HEK293 (cell line): Measurements from ENCODE around the gene CEP295NL.

Experiments used
- GFI1B ChIP-seq: fragments of 450-650 bp; formaldehyde crosslinking; IDR thresholded peaks from 2 replicates; pipeline ENCODE4 v1.5.1; 2016; ENCODE audit warnings: missing biosample characterization, missing genetic modification characterization
- HOXA7 ChIP-seq: sonication (generic); formaldehyde crosslinking; IDR thresholded peaks from 2 replicates; pipeline ENCODE4 v1.8.1; 2022; ENCODE audit warnings: missing genetic modification reagents, borderline replicate concordance
- PRDM10 ChIP-seq: fragments of 450-650 bp; formaldehyde crosslinking; IDR thresholded peaks from 2 replicates; pipeline ENCODE4 v1.5.1; 2016; ENCODE audit warnings: missing biosample characterization, missing genetic modification characterization
- RBAK ChIP-seq: fragments of 450-650 bp; formaldehyde crosslinking; IDR thresholded peaks from 2 replicates; pipeline ENCODE4 v1.5.1; 2016; ENCODE audit warnings: missing biosample characterization, missing genetic modification characterization
- REST ChIP-seq: fragments of 450-650 bp; formaldehyde crosslinking; IDR thresholded peaks from 2 replicates; pipeline ENCODE4 v1.5.1; 2016; ENCODE audit warnings: missing biosample characterization, missing genetic modification characterization
- SP2 ChIP-seq: fragments of 450-650 bp; formaldehyde crosslinking; IDR thresholded peaks from 2 replicates; pipeline ENCODE4 v1.5.1; 2016; ENCODE audit warnings: missing biosample characterization, missing genetic modification characterization
- TSHZ1 ChIP-seq: fragments of 450-650 bp; formaldehyde crosslinking; IDR thresholded peaks from 2 replicates; pipeline ENCODE4 v1.5.1; 2016; ENCODE audit warnings: missing biosample characterization, missing genetic modification characterization, borderline replicate concordance
- ZBTB21 ChIP-seq: fragments of 450-650 bp; formaldehyde crosslinking; IDR thresholded peaks from 2 replicates; pipeline ENCODE4 v1.5.1; 2017; ENCODE audit warnings: missing biosample characterization, missing genetic modification characterization
- ZFHX2 ChIP-seq: fragments of 450-650 bp; formaldehyde crosslinking; conservative IDR thresholded peaks from 2 replicates; pipeline ENCODE4 v1.5.1; 2016; ENCODE audit warnings: missing biosample characterization, missing genetic modification characterization
- ZFP41 ChIP-seq: fragments of 450-650 bp; formaldehyde crosslinking; IDR thresholded peaks from 2 replicates; pipeline ENCODE4 v1.5.1; 2016; ENCODE audit warnings: missing biosample characterization, missing genetic modification characterization, borderline replicate concordance
- ZNF133 ChIP-seq: fragments of 450-650 bp; formaldehyde crosslinking; IDR thresholded peaks from 2 replicates; pipeline ENCODE4 v1.5.1; 2016; ENCODE audit warnings: missing biosample characterization, missing genetic modification characterization
- ZNF214 ChIP-seq: fragments of 450-650 bp; formaldehyde crosslinking; IDR thresholded peaks from 2 replicates; pipeline ENCODE4 v1.5.1; 2017; ENCODE audit warnings: missing biosample characterization, mild to moderate bottlenecking, missing genetic modification characterization, borderline replicate concordance
- ZNF23 ChIP-seq: fragments of 450-650 bp; formaldehyde crosslinking; IDR thresholded peaks from 2 replicates; pipeline ENCODE4 v1.5.1; 2016; ENCODE audit warnings: missing biosample characterization, missing genetic modification characterization, borderline replicate concordance
- ZNF335 ChIP-seq: fragments of 450-650 bp; formaldehyde crosslinking; conservative IDR thresholded peaks from 2 replicates; pipeline ENCODE4 v1.5.1; 2016; ENCODE audit warnings: missing biosample characterization, missing genetic modification characterization
- ZNF37A ChIP-seq: fragments of 450-650 bp; IDR thresholded peaks from 2 replicates; pipeline ENCODE4 v1.5.1; 2018; ENCODE audit warnings: missing biosample characterization, missing genetic modification characterization
- ZNF391 ChIP-seq: fragments of 450-650 bp; formaldehyde crosslinking; IDR thresholded peaks from 2 replicates; pipeline ENCODE4 v1.5.1; 2016; ENCODE audit warnings: low read depth, missing biosample characterization, missing genetic modification characterization, borderline replicate concordance
- ZNF416 ChIP-seq: fragments of 450-650 bp; formaldehyde crosslinking; IDR thresholded peaks from 2 replicates; pipeline ENCODE4 v1.5.1; 2016; ENCODE audit warnings: missing biosample characterization, missing genetic modification characterization
- ZNF423 ChIP-seq: fragments of 450-650 bp; formaldehyde crosslinking; IDR thresholded peaks from 2 replicates; pipeline ENCODE4 v1.5.1; 2016; ENCODE audit warnings: missing biosample characterization, missing genetic modification characterization
- ZNF473 ChIP-seq: fragments of 450-650 bp; formaldehyde crosslinking; IDR thresholded peaks from 2 replicates; pipeline ENCODE4 v1.5.1; 2017; ENCODE audit warnings: missing biosample characterization, missing genetic modification characterization
- ZNF501 ChIP-seq: fragments of 450-650 bp; formaldehyde crosslinking; IDR thresholded peaks from 2 replicates; pipeline ENCODE4 v1.5.1; 2016; ENCODE audit warnings: missing biosample characterization, missing genetic modification characterization
- ZNF521 ChIP-seq: fragments of 450-650 bp; formaldehyde crosslinking; IDR thresholded peaks from 2 replicates; pipeline ENCODE4 v1.5.1; 2017; ENCODE audit warnings: missing biosample characterization, mild to moderate bottlenecking, missing genetic modification characterization
- ZNF555 ChIP-seq: fragments of 450-650 bp; formaldehyde crosslinking; conservative IDR thresholded peaks from 2 replicates; pipeline ENCODE4 v1.5.1; 2017; ENCODE audit warnings: missing biosample characterization, mild to moderate bottlenecking, missing genetic modification characterization, inconsistent platforms
- ZNF558 ChIP-seq: fragments of 450-650 bp; formaldehyde crosslinking; IDR thresholded peaks from 2 replicates; pipeline ENCODE4 v1.5.1; 2016; ENCODE audit warnings: missing biosample characterization, missing genetic modification characterization
- ZNF596 ChIP-seq: fragments of 450-650 bp; IDR thresholded peaks from 2 replicates; pipeline ENCODE4 v1.5.0; 2018; ENCODE audit warnings: missing biosample characterization, mild to moderate bottlenecking, missing genetic modification characterization, moderate library complexity
- ZNF629 ChIP-seq: fragments of 450-650 bp; formaldehyde crosslinking; IDR thresholded peaks from 2 replicates; pipeline ENCODE4 v1.5.1; 2017; ENCODE audit warnings: missing biosample characterization, missing genetic modification characterization
- ZNF677 ChIP-seq: fragments of 450-650 bp; IDR thresholded peaks from 2 replicates; pipeline ENCODE4 v1.5.0; 2018; ENCODE audit warnings: missing biosample characterization, mild to moderate bottlenecking, missing genetic modification characterization, moderate library complexity
- ZNF707 ChIP-seq: fragments of 450-650 bp; formaldehyde crosslinking; IDR thresholded peaks from 2 replicates; pipeline ENCODE4 v1.5.1; 2016; ENCODE audit warnings: missing biosample characterization, missing genetic modification characterization
- ZNF776 ChIP-seq: fragments of 450-650 bp; formaldehyde crosslinking; IDR thresholded peaks from 2 replicates; pipeline ENCODE4 v1.5.0; 2017; ENCODE audit warnings: missing biosample characterization, missing genetic modification characterization, borderline replicate concordance
- ZNF837 ChIP-seq: fragments of 450-650 bp; formaldehyde crosslinking; IDR thresholded peaks from 2 replicates; pipeline ENCODE4 v1.5.1; 2016; ENCODE audit warnings: missing biosample characterization, missing genetic modification characterization
- ZXDB ChIP-seq: fragments of 450-650 bp; formaldehyde crosslinking; IDR thresholded peaks from 2 replicates; pipeline ENCODE4 v1.5.1; 2016; ENCODE audit warnings: missing biosample characterization, missing genetic modification characterization

CEP295NL gene

GRCh38 chr17:78862073-78863023 lies 40.7 kb downstream of the CEP295NL start (continued):
- TF ChIP-seq ZNF473 (tag by site-specific recombination) (no peak), ZFP41 (tag by site-specific recombination) (no peak), ZNF776 (tag by site-specific recombination) (no peak), ZNF214 (tag by site-specific recombination) (no peak), ZNF335 (0 out of 2 replicates have a peak, but pooled peaks have one; percentile 40), HOXA7 (CRISPR knock-in tag) (no peak), ZNF423 (tag by site-specific recombination) (no peak), ZNF501 (no peak), ZBTB21 (tag by site-specific recombination) (no peak), ZNF558 (tag by site-specific recombination) (no peak; the same call in 1 of the 2 replicates), ZNF23 (no peak), RBAK (tag by site-specific recombination) (no peak), TSHZ1 (tag by site-specific recombination) (no peak), ZNF37A (tag by site-specific recombination) (no peak), ZNF837 (tag by site-specific recombination) (no peak), ZNF391 (tag by site-specific recombination) (no peak), SP2 (tag by site-specific recombination) (0 out of 2 replicates have a peak, but pooled peaks have one; percentile 26), ZNF707 (tag by site-specific recombination) (no peak), ZFHX2 (tag by site-specific recombination) (no peak), ZXDB (no peak), ZNF521 (tag by site-specific recombination) (no peak), GFI1B (no peak), ZNF596 (tag by site-specific recombination) (no peak), ZNF133 (tag by site-specific recombination) (no peak), ZNF416 (tag by site-specific recombination) (no peak), REST (tag by site-specific recombination) (no peak), ZNF555 (tag by site-specific recombination) (no peak), ZNF629 (tag by site-specific recombination) (peak; percentile 67; the same call in 1 of the 2 replicates), ZNF677 (tag by site-specific recombination) (no peak), PRDM10 (tag by site-specific recombination) (no peak)
